ENCODE data around the gene CEP57.

- TF ChIP-seq, protein P1, sequence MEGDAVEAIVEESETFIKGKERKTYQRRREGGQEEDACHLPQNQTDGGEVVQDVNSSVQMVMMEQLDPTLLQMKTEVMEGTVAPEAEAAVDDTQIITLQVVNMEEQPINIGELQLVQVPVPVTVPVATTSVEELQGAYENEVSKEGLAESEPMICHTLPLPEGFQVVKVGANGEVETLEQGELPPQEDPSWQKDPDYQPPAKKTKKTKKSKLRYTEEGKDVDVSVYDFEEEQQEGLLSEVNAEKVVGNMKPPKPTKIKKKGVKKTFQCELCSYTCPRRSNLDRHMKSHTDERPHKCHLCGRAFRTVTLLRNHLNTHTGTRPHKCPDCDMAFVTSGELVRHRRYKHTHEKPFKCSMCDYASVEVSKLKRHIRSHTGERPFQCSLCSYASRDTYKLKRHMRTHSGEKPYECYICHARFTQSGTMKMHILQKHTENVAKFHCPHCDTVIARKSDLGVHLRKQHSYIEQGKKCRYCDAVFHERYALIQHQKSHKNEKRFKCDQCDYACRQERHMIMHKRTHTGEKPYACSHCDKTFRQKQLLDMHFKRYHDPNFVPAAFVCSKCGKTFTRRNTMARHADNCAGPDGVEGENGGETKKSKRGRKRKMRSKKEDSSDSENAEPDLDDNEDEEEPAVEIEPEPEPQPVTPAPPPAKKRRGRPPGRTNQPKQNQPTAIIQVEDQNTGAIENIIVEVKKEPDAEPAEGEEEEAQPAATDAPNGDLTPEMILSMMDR (tag by site-specific recombination; IDR thresholded peaks at IDR 0.05), result no peak
- TF ChIP-seq SETDB1 (IDR thresholded peaks at IDR 0.05; ENCODE audit: insufficient read length, low read length), result no peak
- TF ChIP-seq YY1 (tag by site-specific recombination; IDR thresholded peaks at IDR 0.05), result no peak
- no peak for TF ChIP-seq ZNF664 (tag by site-specific recombination; IDR thresholded peaks at IDR 0.05)
- no peak for TF ChIP-seq ZNF292 (tag by site-specific recombination; IDR thresholded peaks at IDR 0.05; ENCODE audit: borderline replicate concordance, low read depth)
- TF ChIP-seq ZNF146 (tag by site-specific recombination; IDR thresholded peaks at IDR 0.05), result no peak
- no peak for TF ChIP-seq ZNF433 (tag by site-specific recombination; IDR thresholded peaks at IDR 0.05; ENCODE audit: low read depth)
- no peak for TF ChIP-seq ZBTB7A (tag by site-specific recombination; IDR thresholded peaks at IDR 0.05; ENCODE audit: low read depth)
Observed at GRCh38 chr11:95821640-95822039, 31.3 kb downstream of the CEP57 start.
